K562 (cell line): ENCODE data around the gene CDCA5. TPM values are rescaled to one million over a fixed set of nuclear protein-coding genes. Genes with fewer than 3 reads are reported as not detected.

Experiments used
- BMI1 ChIP-seq: fragments of 150-350 bp; IDR thresholded peaks from 2 replicates; pipeline ENCODE4 v1.6.1; 2014; ENCODE audit warnings: low read length
- BRF1 ChIP-seq: IDR thresholded peaks from 3 replicates; pipeline ENCODE4 v1.6.1; 2011; ENCODE audit warnings: borderline replicate concordance, mild to moderate bottlenecking; ENCODE audit not compliant: insufficient read length; ENCODE audit errors: extremely low read depth
- CCAR2 ChIP-seq: fragments of 200-400 bp; formaldehyde crosslinking; IDR thresholded peaks from 2 replicates; pipeline ENCODE4 v1.6.1; 2017; ENCODE audit warnings: mild to moderate bottlenecking, low read depth, low read length
- E2F3 ChIP-seq: fragments of 250-450 bp; sonication (Bioruptor Pico); IDR thresholded peaks from 2 replicates; pipeline ENCODE4 v1.4.0; 2020; ENCODE audit warnings: mild to moderate bottlenecking
- EHMT2 ChIP-seq: fragments of 450-650 bp; IDR thresholded peaks from 2 replicates; pipeline ENCODE4 v1.6.1; 2018; ENCODE audit warnings: antibody characterized with exemption
- GABPA ChIP-seq: fragments of 200-800 bp; sonication (Bioruptor generic); conservative IDR thresholded peaks from 2 replicates; pipeline ENCODE4 v1.6.1; 2016; ENCODE audit warnings: low read depth, missing genetic modification characterization, missing compliant biosample characterization
- GABPB2 ChIP-seq: fragments of 250-450 bp; sonication (Bioruptor Pico); conservative IDR thresholded peaks from 2 replicates; pipeline ENCODE4 v1.5.1; 2021; ENCODE audit warnings: mild to moderate bottlenecking
- HIVEP1 ChIP-seq: fragments of 250-450 bp; sonication (Bioruptor Pico); IDR thresholded peaks from 2 replicates; pipeline ENCODE4 v1.4.0; 2020; ENCODE audit warnings: mild to moderate bottlenecking
- KDM5B ChIP-seq: fragments of 200-600 bp; sonication (generic); IDR thresholded peaks from 2 replicates; pipeline ENCODE4 v1.6.1; 2012; ENCODE audit warnings: low read depth, mild to moderate bottlenecking, moderate library complexity, low read length, control low read depth, inconsistent platforms; ENCODE audit not compliant: insufficient replicate concordance
- NELFE ChIP-seq: IDR thresholded peaks from 2 replicates; pipeline ENCODE4 v1.6.1; 2011; ENCODE audit warnings: mild to moderate bottlenecking; ENCODE audit not compliant: insufficient read depth, insufficient read length
- NONO ChIP-seq, 2 experiments: fragments of 200-400 bp in 1 of 2; fragments of 450-650 bp in 1 of 2; formaldehyde crosslinking in 1 of 2; IDR thresholded peaks; 2 replicates each; pipeline ENCODE4 v1.6.1; 2017; ENCODE audit warnings: low read depth in 2 of 2, mild to moderate bottlenecking in 2 of 2, moderate library complexity in 2 of 2, low read length in 1 of 2
- NR1H2 ChIP-seq: sonication (generic); formaldehyde crosslinking; IDR thresholded peaks from 2 replicates; pipeline ENCODE4 v1.4.0; 2020; ENCODE audit warnings: mild to moderate bottlenecking, missing genetic modification reagents
- NR4A1 ChIP-seq, 2 experiments: fragments of 250-450 bp in 1 of 2; fragments of 450-650 bp in 1 of 2; sonication (Bioruptor Pico) in 1 of 2; IDR thresholded peaks; 2 replicates each; pipeline versions ENCODE4 v1.4.0 to v1.6.1; 2016 to 2020; ENCODE audit warnings: mild to moderate bottlenecking in 2 of 2, missing compliant biosample characterization in 1 of 2, missing genetic modification characterization in 1 of 2, moderate library complexity in 1 of 2
- PCBP2 ChIP-seq: fragments of 200-400 bp; formaldehyde crosslinking; IDR thresholded peaks from 2 replicates; pipeline ENCODE4 v1.6.1; 2018; ENCODE audit warnings: low read length, low read depth, mild to moderate bottlenecking, moderate library complexity; ENCODE audit not compliant: poor library complexity, severe bottlenecking
- SMAD1 ChIP-seq: fragments of 150-350 bp; IDR thresholded peaks from 2 replicates; pipeline ENCODE4 v1.6.1; 2014; ENCODE audit warnings: low read length, low read depth; ENCODE audit not compliant: partially characterized antibody
- SPI1 ChIP-seq: IDR thresholded peaks from 2 replicates; pipeline ENCODE4 v1.6.1; 2011; ENCODE audit warnings: low read depth, low read length, control low read depth, borderline replicate concordance
- ZBTB8A ChIP-seq: fragments of 450-650 bp; IDR thresholded peaks from 2 replicates; pipeline ENCODE4 v1.6.1; 2018; ENCODE audit warnings: mild to moderate bottlenecking, moderate library complexity; ENCODE audit not compliant: partially characterized antibody
- ZKSCAN1 ChIP-seq: fragments of 150-350 bp; IDR thresholded peaks from 2 replicates; pipeline ENCODE4 v1.6.1; 2016; ENCODE audit warnings: low read depth, low read length
- polyA plus RNA-seq, 8 experiments: library from polyadenylated mRNA; depleted of rRNA in 4 of 8; stranded (reverse) in 5 of 8; unstranded in 3 of 8; fragments of >200 nt; fragmentation: Nextera tagmentation in 2 of 8; fragmentation: Illumina TruSeq in 1 of 8; extraction: Ambion mirVana in 2 of 8; extraction: Trizol in 1 of 8; gene quantifications; 2 replicates each; pipeline versions ENCODE4 v1.2.1 to v1.2.3, GENCODE V29; 2011 to 2014; ENCODE audit warnings: inconsistent platforms in 1 of 8, missing spikeins in 1 of 8
- total RNA-seq, 7 experiments: library from RNA; depleted of rRNA in 6 of 7; stranded (reverse); fragments of >200 nt in 6 of 7; fragmentation: Illumina TruSeq in 2 of 7; extraction: Trizol in 2 of 7; gene quantifications; 2 replicates each; pipeline versions ENCODE4 v1.2.1 to v1.2.3, GENCODE V29; 2011 to 2021; ENCODE audit warnings: low replicate concordance in 1 of 7
- TF ChIP-seq, protein P1 (sequence below): fragments of 250-450 bp; sonication (Bioruptor Pico); IDR thresholded peaks from 2 replicates; pipeline ENCODE4 v1.4.0; 2020; ENCODE audit warnings: mild to moderate bottlenecking, moderate library complexity
- TF ChIP-seq, protein P2 (sequence below): IDR thresholded peaks from 3 replicates; pipeline ENCODE4 v1.6.1; 2011; ENCODE audit warnings: borderline replicate concordance, mild to moderate bottlenecking; ENCODE audit not compliant: insufficient read length, insufficient read depth
- TF ChIP-seq, protein P3 (sequence below): fragments of 250-450 bp; sonication (Bioruptor Pico); IDR thresholded peaks from 2 replicates; pipeline ENCODE4 v1.5.0; 2021; ENCODE audit warnings: mild to moderate bottlenecking, moderate library complexity

CDCA5 gene
- total and polyA plus RNA-seq, 9 of the 15 experiments (the other 6 are each of a cell fraction or from before 2014, with no cell fraction given), result 18.9 to 94.3 (median 64.6) TPM

DNA sequence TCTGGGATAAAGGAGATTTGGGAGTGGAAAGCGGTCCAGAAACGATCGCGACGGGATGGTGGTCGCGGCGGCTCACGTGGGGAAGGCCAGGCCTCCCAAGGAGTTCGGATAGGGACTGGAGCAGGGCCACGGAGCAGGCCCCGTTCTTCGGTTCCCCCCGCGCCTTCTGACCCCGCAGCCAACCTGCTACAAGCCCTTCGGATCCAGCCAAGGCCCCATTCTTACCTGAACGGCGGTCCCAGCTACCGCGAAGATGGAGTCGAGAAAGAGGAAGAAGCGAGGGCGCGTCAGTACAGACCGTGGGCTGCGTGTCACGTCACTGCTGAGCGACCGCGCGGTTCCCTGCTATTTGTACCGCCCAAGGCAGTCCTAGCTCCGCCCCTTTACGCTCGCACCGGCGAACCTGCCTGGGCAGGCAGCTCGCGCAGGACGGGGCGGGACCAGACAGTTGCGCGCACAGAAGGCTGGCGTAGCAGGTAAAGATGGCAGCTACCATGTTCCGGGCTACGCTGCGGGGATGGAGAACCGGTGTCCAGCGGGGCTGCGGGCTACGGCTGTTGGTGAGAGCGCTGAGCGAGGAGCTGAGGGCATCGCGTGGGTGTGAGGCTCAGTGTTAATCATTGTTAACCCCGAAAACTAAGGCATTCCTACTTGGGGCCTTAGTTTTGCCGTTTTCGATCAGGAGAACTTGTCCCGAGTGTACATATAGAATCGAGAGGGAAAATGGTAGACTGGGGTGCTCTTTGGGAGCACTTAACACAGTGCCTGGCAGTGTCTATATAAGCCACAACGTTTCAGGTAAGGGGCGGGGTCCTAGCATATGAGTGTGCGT, 38.2 kb upstream of the CDCA5 start, which contains the start of the genes FAU and MRPL49 (continued):
- TF ChIP-seq NR4A1 (CRISPR knock-in tag; IDR thresholded peaks at IDR 0.05) (no peak), NR4A1 (tag; IDR thresholded peaks at IDR 0.05) (no peak), ZKSCAN1 (peak; percentile 31; the same call in 1 of the 2 replicates), KDM5B (peak; percentile 88), BMI1 (no peak), SMAD1 (peak; percentile 76), ZBTB8A (no peak), SPI1 (peak; percentile 75), NR1H2 (CRISPR knock-in tag) (0 out of 2 replicates have a peak, but pooled peaks have one; percentile 23), NONO (IDR thresholded peaks at IDR 0.05; ENCODE audit: low read depth in 2 of 2, low read length in 1 of 2) (0 out of 4 replicates have a peak, but pooled peaks of 1 of the 2 experiments have one; percentile 40), HIVEP1 (CRISPR knock-in tag) (no peak), EHMT2 (no peak), CCAR2 (no peak), GABPB2 (no peak), E2F3 (CRISPR knock-in tag) (no peak), PCBP2 (no peak), GABPA (tag) (no peak; the same call in 1 of the 2 replicates), BRF1 (no peak), NELFE (peak; percentile 43)
- TF ChIP-seq, protein P1, sequence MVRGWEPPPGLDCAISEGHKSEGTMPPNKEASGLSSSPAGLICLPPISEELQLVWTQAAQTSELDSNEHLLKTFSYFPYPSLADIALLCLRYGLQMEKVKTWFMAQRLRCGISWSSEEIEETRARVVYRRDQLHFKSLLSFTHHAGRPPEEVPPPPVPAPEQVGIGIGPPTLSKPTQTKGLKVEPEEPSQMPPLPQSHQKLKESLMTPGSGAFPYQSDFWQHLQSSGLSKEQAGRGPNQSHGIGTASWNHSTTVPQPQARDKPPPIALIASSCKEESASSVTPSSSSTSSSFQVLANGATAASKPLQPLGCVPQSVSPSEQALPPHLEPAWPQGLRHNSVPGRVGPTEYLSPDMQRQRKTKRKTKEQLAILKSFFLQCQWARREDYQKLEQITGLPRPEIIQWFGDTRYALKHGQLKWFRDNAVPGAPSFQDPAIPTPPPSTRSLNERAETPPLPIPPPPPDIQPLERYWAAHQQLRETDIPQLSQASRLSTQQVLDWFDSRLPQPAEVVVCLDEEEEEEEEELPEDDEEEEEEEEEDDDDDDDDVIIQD (CRISPR knock-in tag), result no peak
- TF ChIP-seq, protein P2, sequence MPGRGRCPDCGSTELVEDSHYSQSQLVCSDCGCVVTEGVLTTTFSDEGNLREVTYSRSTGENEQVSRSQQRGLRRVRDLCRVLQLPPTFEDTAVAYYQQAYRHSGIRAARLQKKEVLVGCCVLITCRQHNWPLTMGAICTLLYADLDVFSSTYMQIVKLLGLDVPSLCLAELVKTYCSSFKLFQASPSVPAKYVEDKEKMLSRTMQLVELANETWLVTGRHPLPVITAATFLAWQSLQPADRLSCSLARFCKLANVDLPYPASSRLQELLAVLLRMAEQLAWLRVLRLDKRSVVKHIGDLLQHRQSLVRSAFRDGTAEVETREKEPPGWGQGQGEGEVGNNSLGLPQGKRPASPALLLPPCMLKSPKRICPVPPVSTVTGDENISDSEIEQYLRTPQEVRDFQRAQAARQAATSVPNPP, result no peak
- TF ChIP-seq, protein P3, sequence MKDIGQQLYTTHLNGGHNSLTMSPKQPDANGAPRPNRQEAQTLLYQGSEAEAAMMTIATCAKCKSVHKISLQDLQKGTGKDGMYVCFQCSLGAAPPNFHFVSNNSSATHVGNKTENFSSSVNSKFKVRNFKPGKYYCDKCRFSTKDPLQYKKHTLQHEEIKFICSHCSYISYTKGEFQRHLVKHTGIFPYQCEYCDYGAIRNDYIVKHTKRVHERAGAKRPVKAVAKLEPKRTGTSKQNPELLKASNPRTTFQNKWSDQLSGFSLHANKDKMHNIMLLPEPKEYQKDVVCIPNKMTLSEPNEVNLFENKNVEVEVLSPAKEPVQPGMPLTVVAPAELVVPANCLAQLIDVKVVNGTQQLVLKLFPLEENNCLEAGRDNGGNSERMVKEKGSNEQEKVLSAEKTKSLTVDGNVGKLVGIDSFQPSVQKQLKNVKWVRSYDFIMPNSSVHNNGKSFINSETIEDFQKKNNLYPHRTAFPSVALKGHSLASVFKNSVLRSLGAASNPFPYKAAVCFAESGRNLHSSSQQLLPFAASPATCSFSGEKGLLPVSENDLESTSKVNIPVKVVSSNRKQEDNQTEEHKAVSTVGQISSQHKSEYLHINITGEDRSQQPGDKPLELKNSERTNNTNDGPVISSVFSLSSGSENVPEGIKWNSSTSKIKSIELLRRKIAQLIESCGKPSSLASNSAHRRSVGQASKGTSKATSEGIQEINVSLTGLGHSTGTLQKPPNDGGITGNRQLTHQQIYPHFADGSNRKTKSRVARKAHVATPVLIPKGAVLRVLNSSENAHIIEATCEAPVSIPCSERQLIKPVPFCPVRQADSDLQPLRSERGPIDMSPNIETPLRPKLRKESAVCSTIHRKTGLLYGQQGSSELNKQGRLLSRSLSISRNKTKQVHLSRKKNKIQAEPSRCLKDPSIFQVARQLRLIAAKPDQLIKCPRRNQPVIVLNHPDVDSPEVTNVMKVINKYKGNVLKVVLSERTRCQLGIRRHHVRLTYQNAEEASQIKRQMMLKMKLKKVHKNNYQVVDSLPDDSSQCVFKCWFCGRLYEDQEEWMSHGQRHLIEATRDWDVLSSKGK (CRISPR knock-in tag), result no peak
